ENCODE measurements around the gene SBF2. TPM values are rescaled to one million over a fixed set of nuclear protein-coding genes. Genes with fewer than 3 reads are reported as not detected.
"Not testable (repeated sequence)": the region's sequence is repeated elsewhere in the genome, so short reads cannot be mapped to it uniquely, and the experiment has no call there.

Gene SBF2
- total RNA-seq, 5 donors from 2014 or later (not counting 1 experiment from before 2014, with no cell fraction given), result 9.5 to 23.5 (median 13.0) TPM

DNA sequence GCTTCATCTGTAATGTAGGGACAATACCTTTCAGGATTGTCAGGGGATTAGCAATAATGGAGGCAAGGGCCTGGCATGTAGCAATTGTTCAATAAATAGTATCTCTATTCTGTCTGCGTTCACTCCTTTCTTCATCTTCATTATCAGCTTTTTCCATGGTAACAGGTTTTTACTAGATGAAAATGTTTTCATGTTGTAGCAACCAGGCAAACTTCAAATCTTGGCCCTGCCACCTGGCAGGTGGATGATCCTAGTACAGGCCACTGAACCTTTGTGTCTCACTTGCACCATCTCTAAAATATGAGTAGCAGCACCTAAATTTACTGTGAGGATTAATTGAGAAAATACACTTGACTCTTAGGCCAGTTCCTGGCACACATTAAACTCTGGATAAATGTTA lies 546.8 kb downstream of the SBF2 start:
- Histone ChIP-seq H3K27ac (ENCODE audit: low read length) (no peak overlapping the region), H3K36me3 (ENCODE audit: control insufficient read depth in 2 of 2, extremely low read depth in 1 of 2, insufficient read depth in 1 of 2, low read length in 1 of 2) (no peaks in the 10 kb centered on the region), H3K9me3 (no peaks in the 10 kb centered on the region), H3K4me1 (ENCODE audit: control insufficient read depth in 1 of 2, extremely low read depth in 1 of 2, insufficient read depth in 2 of 2, low read length in 2 of 2) (peaks cover 0 to 4% of the 10 kb centered on the region in 2 experiments), H3K27me3 (replicated peaks in 1 of 2; ENCODE audit: control insufficient read depth in 2 of 2, extremely low read depth in 1 of 2, insufficient read depth in 2 of 2, low read length in 1 of 2) (no peaks in the 10 kb centered on the region), H3K4me3 (ENCODE audit: control insufficient read depth in 1 of 2, extremely low read depth in 1 of 2, low read length in 1 of 2) (no peak overlapping the region)
- POLR2A ChIA-PET, result no interaction called here
- CTCF ChIA-PET, result interaction anchor here (0.9 to 5.0 kb wide), 5 partner anchors 11 to 240 kb away, joined by 3 to 34 read pairs (median 6); no protein-coding TSS in a partner anchor
- no peak for DNase-seq
- WGBS (ENCODE audit: insufficient coverage), result no CpG with 5 or more reads among the region's 1 CpG
- Mint-ChIP-seq H3K9me3 (no peaks in the 10 kb centered on the region), H3K4me1 (peaks cover 0 to 11% (median 0%) of the 10 kb centered on the region in 3 donors), H3K27me3 (no peaks in the 10 kb centered on the region), H3K4me3 (no peak overlapping the region), H3K36me3 (no peaks in the 10 kb centered on the region), H3K27ac (no peak overlapping the region)
- ATAC-seq (replicated peaks in 1 of 4), result no peak

GRCh38 chr11:9745411-9746211 lies 548.4 kb downstream of the SBF2 start:
- ATAC-seq (replicated peaks in 1 of 4) (no peak), DNase-seq (no peak)
- Histone ChIP-seq H3K36me3 (ENCODE audit: control insufficient read depth in 2 of 2, extremely low read depth in 1 of 2, insufficient read depth in 1 of 2, low read length in 1 of 2) (peaks cover 0 to 1% of the 10 kb centered on the region in 2 donors), H3K4me1 (ENCODE audit: control insufficient read depth in 1 of 2, extremely low read depth in 1 of 2, insufficient read depth in 2 of 2, low read length in 2 of 2) (peaks cover 0 to 4% of the 10 kb centered on the region in 2 experiments), H3K27ac (ENCODE audit: low read length) (no peak overlapping the region), H3K9me3 (no peaks in the 10 kb centered on the region), H3K4me3 (ENCODE audit: control insufficient read depth in 1 of 2, extremely low read depth in 1 of 2, low read length in 1 of 2) (no peak overlapping the region), H3K27me3 (replicated peaks in 1 of 2; ENCODE audit: control insufficient read depth in 2 of 2, extremely low read depth in 1 of 2, insufficient read depth in 2 of 2, low read length in 1 of 2) (no peaks in the 10 kb centered on the region)
- H3K36me3 Mint-ChIP-seq, result peaks cover 4% of the 10 kb centered on the region
- peaks cover 0 to 11% (median 0%) of the 10 kb centered on the region in 3 donors for H3K4me1 Mint-ChIP-seq
- ChIA-PET CTCF (interaction anchor here in 1 of 2 donors (1.1 kb wide), 1 partner anchor 76 kb away, joined by 3 read pairs; no protein-coding TSS in a partner anchor), POLR2A (no interaction called here)
- H3K27me3 Mint-ChIP-seq, result no peaks in the 10 kb centered on the region
- H3K9me3 Mint-ChIP-seq, result no peaks in the 10 kb centered on the region
- 67% methylated on average over 3 of the region's 7 CpGs for WGBS (ENCODE audit: insufficient coverage)
- no peak overlapping the region for H3K27ac Mint-ChIP-seq
- H3K4me3 Mint-ChIP-seq, result no peak overlapping the region

- H3K9me3 Mint-ChIP-seq; H3K27ac ChIP-seq (ENCODE audit: low read length); H3K27me3 Mint-ChIP-seq; ATAC-seq (replicated peaks in 1 of 4); CTCF ChIA-PET; H3K9me3 ChIP-seq; H3K4me3 Mint-ChIP-seq; H3K36me3 Mint-ChIP-seq; POLR2A ChIA-PET; DNase-seq; H3K27ac Mint-ChIP-seq; H3K4me3 ChIP-seq (ENCODE audit: control insufficient read depth in 1 of 2, extremely low read depth in 1 of 2, low read length in 1 of 2); H3K27me3 ChIP-seq (replicated peaks in 1 of 2; ENCODE audit: control insufficient read depth in 2 of 2, extremely low read depth in 1 of 2, insufficient read depth in 2 of 2, low read length in 1 of 2); H3K36me3 ChIP-seq (ENCODE audit: control insufficient read depth in 2 of 2, extremely low read depth in 1 of 2, insufficient read depth in 1 of 2, low read length in 1 of 2): not testable (repeated sequence)
- H3K4me1 Mint-ChIP-seq, result peaks cover 0 to 14% (median 4%) of the 10 kb centered on the region in 3 donors
- no CpG with 5 or more reads among the region's 3 CpGs for WGBS (ENCODE audit: insufficient coverage)
- peaks cover 4 to 11% of the 10 kb centered on the region in 2 experiments for H3K4me1 ChIP-seq (ENCODE audit: control insufficient read depth in 1 of 2, extremely low read depth in 1 of 2, insufficient read depth in 2 of 2, low read length in 2 of 2)
Measured at GRCh38 chr11:9743512-9743911, 550.5 kb downstream of the SBF2 start.

DNA sequence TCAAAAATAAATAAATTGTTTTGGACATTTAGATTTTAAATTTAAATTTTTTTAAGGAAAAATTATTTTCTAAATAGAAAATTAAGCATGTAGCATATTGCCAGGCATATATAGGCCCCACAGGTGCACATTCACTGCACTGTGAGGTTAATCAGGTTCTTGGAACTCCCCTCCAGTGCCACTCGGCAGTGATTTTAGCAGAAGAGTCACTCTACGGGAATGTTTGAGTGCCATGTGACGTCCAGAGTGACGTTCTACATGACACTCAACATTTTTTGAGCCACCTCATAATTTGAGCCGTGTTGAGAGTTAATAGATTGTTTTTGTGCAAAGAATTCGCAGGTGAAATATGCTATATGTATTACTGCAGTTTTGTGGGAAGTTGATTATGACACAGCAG lies 552.8 kb downstream of the SBF2 start:
- Mint-ChIP-seq H3K27ac (no peak overlapping the region), H3K4me1 (peaks cover 0 to 6% (median 4%) of the 10 kb centered on the region in 3 donors), H3K27me3 (no peaks in the 10 kb centered on the region), H3K9me3 (peaks cover 5 to 7% (median 5%) of the 10 kb centered on the region in 3 donors), H3K36me3 (peaks cover 16% of the 10 kb centered on the region), H3K4me3 (no peak overlapping the region)
- 100% methylated on average over 3 of the region's 6 CpGs for WGBS (ENCODE audit: insufficient coverage)
- POLR2A ChIA-PET, result no interaction called here
- Histone ChIP-seq H3K36me3 (ENCODE audit: control insufficient read depth in 2 of 2, extremely low read depth in 1 of 2, insufficient read depth in 1 of 2, low read length in 1 of 2) (peaks cover 0 to 5% of the 10 kb centered on the region in 2 donors), H3K4me3 (ENCODE audit: control insufficient read depth in 1 of 2, extremely low read depth in 1 of 2, low read length in 1 of 2) (no peak overlapping the region), H3K27me3 (replicated peaks in 1 of 2; ENCODE audit: control insufficient read depth in 2 of 2, extremely low read depth in 1 of 2, insufficient read depth in 2 of 2, low read length in 1 of 2) (no peaks in the 10 kb centered on the region), H3K4me1 (ENCODE audit: control insufficient read depth in 1 of 2, extremely low read depth in 1 of 2, insufficient read depth in 2 of 2, low read length in 2 of 2) (peaks cover 0 to 11% of the 10 kb centered on the region in 2 experiments), H3K27ac (ENCODE audit: low read length) (no peak overlapping the region), H3K9me3 (no peaks in the 10 kb centered on the region)
- CTCF ChIA-PET, result no interaction called here
- DNase-seq, result no peak
- ATAC-seq (replicated peaks in 1 of 4), result no peak

DNA sequence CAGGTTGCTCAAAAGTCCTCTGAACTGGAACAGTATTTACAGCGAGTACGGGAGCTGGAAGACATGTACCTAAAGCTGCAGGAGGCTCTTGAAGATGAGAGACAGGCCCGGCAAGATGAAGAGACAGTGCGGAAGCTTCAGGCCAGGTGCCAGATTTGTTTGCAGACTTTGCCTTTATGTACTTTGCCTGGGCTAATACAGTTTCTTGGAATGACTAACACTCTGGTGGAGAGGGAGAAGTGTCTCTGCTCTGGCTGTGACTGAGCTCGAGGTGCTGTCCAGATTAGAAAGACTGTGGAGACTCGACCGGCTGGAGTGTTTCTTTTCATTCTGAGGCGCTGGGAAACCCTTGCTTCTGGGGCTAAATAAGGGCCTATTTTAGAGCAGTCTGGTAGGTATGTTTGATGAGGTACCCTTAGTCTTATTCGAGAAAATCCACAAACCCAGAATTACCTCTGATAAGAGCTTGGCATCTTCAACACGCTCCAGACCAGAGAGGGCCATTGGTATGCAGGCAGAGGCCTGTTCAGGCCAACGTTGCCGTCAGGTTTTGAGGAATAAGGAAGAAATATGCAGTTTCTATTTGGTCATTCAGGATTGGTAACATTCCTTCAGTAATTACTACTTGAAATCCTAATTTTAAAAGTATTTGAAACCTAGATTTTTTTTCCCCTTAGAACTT lies 553.7 kb downstream of the SBF2 start:
- Mint-ChIP-seq H3K27ac (no peak overlapping the region), H3K27me3 (no peaks in the 10 kb centered on the region), H3K4me1 (peaks cover 0 to 6% (median 4%) of the 10 kb centered on the region in 3 donors), H3K36me3 (peaks cover 26% of the 10 kb centered on the region), H3K9me3 (peaks cover 12 to 15% (median 14%) of the 10 kb centered on the region in 3 donors), H3K4me3 (no peak overlapping the region)
- Histone ChIP-seq H3K27me3 (replicated peaks in 1 of 2; ENCODE audit: control insufficient read depth in 2 of 2, extremely low read depth in 1 of 2, insufficient read depth in 2 of 2, low read length in 1 of 2) (no peaks in the 10 kb centered on the region), H3K4me1 (ENCODE audit: control insufficient read depth in 1 of 2, extremely low read depth in 1 of 2, insufficient read depth in 2 of 2, low read length in 2 of 2) (peaks cover 0 to 11% of the 10 kb centered on the region in 2 experiments), H3K9me3 (peaks cover 2% of the 10 kb centered on the region), H3K4me3 (ENCODE audit: control insufficient read depth in 1 of 2, extremely low read depth in 1 of 2, low read length in 1 of 2) (no peak overlapping the region), H3K36me3 (ENCODE audit: control insufficient read depth in 2 of 2, extremely low read depth in 1 of 2, insufficient read depth in 1 of 2, low read length in 1 of 2) (peaks cover 0 to 5% of the 10 kb centered on the region in 2 donors), H3K27ac (ENCODE audit: low read length) (no peak overlapping the region)
- ChIA-PET CTCF (no interaction called here), POLR2A (no interaction called here)
- WGBS (ENCODE audit: insufficient coverage), result 97% methylated on average over 4 of the region's 12 CpGs
- ATAC-seq (replicated peaks in 1 of 4), result no peak
- no peak for DNase-seq

GRCh38 chr11:9739123-9739900 lies 554.7 kb downstream of the SBF2 start:
- Histone ChIP-seq H3K36me3 (ENCODE audit: control insufficient read depth in 2 of 2, extremely low read depth in 1 of 2, insufficient read depth in 1 of 2, low read length in 1 of 2) (peaks cover 0 to 5% of the 10 kb centered on the region in 2 donors), H3K9me3 (peaks cover 4% of the 10 kb centered on the region), H3K27me3 (replicated peaks in 1 of 2; ENCODE audit: control insufficient read depth in 2 of 2, extremely low read depth in 1 of 2, insufficient read depth in 2 of 2, low read length in 1 of 2) (no peaks in the 10 kb centered on the region), H3K4me3 (ENCODE audit: control insufficient read depth in 1 of 2, extremely low read depth in 1 of 2, low read length in 1 of 2) (no peak overlapping the region), H3K27ac (ENCODE audit: low read length) (no peak overlapping the region), H3K4me1 (ENCODE audit: control insufficient read depth in 1 of 2, extremely low read depth in 1 of 2, insufficient read depth in 2 of 2, low read length in 2 of 2) (peaks cover 0 to 11% of the 10 kb centered on the region in 2 experiments)
- H3K27ac Mint-ChIP-seq, result no peak overlapping the region
- H3K4me1 Mint-ChIP-seq, result peaks cover 0 to 6% (median 4%) of the 10 kb centered on the region in 3 donors
- CTCF ChIA-PET, result no interaction called here
- WGBS (ENCODE audit: insufficient coverage), result 100% methylated on average over 1 of the region's 4 CpGs
- H3K27me3 Mint-ChIP-seq, result no peaks in the 10 kb centered on the region
- H3K4me3 Mint-ChIP-seq, result no peak overlapping the region
- H3K36me3 Mint-ChIP-seq, result peaks cover 29% of the 10 kb centered on the region
- DNase-seq (no peak), ATAC-seq (replicated peaks in 1 of 4) (no peak)
- POLR2A ChIA-PET, result interaction anchor here in 1 of 2 donors (0.6 kb wide), 1 partner anchor 12 kb away, joined by 3 read pairs; no protein-coding TSS in a partner anchor
- peaks cover 14 to 18% (median 17%) of the 10 kb centered on the region in 3 donors for H3K9me3 Mint-ChIP-seq
